Breast epithelium (tissue), 4 donors: Measurements from ENCODE around the gene EFNA5. TPM values are rescaled to one million over a fixed set of nuclear protein-coding genes. Genes with fewer than 3 reads are reported as not detected.

Experiments used
- DNase-seq, 2 donors: peaks; one replicate each; pipeline ENCODE4 v3.0.0-alpha.2; 2019; ENCODE audit warnings: low spot score in 2 of 2
- H3K27ac ChIP-seq, 2 donors: fragments of 200-600 bp; sonication (generic) in 1 of 2; one replicate each; pipeline ENCODE4 v1.5.1; 2016 to 2019; ENCODE audit warnings: mild to moderate bottlenecking in 1 of 2
- H3K27me3 ChIP-seq, 2 donors: fragments of 200-600 bp; sonication (generic) in 1 of 2; one replicate each; pipeline versions ENCODE4 v1.5.1 to v1.6.0; 2017 to 2019; ENCODE audit warnings: control low read depth in 1 of 2, mild to moderate bottlenecking in 1 of 2
- H3K36me3 ChIP-seq: fragments of 200-600 bp; one replicate; pipeline ENCODE4 v1.5.1; 2019
- H3K4me1 ChIP-seq, 2 donors: fragments of 200-600 bp; sonication (generic); one replicate each; pipeline ENCODE4 v1.5.1; 2016 to 2019; ENCODE audit warnings: control low read depth in 1 of 2
- H3K4me3 ChIP-seq, 3 donors: fragments of 200-600 bp; sonication (generic); 1 replicate in 2 of 3; 2 replicates in 1 of 3; pipeline ENCODE4 v1.5.1; 2016 to 2019; ENCODE audit warnings: mild to moderate bottlenecking in 3 of 3, moderate library complexity in 2 of 3
- H3K9me3 ChIP-seq, 2 donors: fragments of 200-600 bp; sonication (generic) in 1 of 2; one replicate each; pipeline ENCODE4 v1.5.1; 2016 to 2019; ENCODE audit warnings: control low read depth in 1 of 2
- CTCF ChIP-seq, 3 donors: fragments of 450-650 bp; IDR thresholded peaks; one replicate each; pipeline ENCODE4 v1.5.1; 2016 to 2017; ENCODE audit warnings: antibody characterized with exemption in 3 of 3, mild to moderate bottlenecking in 3 of 3, moderate library complexity in 3 of 3
- POLR2A ChIP-seq: fragments of 450-650 bp; IDR thresholded peaks from one replicate; pipeline ENCODE4 v1.6.1; 2016; ENCODE audit warnings: antibody characterized with exemption, mild to moderate bottlenecking, moderate library complexity
- POLR2AphosphoS5 ChIP-seq, 3 donors: sonication (generic); formaldehyde crosslinking; IDR thresholded peaks; one replicate each; pipeline ENCODE4 v1.6.1; 2017; ENCODE audit warnings: antibody characterized with exemption in 3 of 3
- intact Hi-C: fragments of 100-400 bp; cut with DNase I; formaldehyde crosslinking; loops from one replicate; pipeline ENCODE4 v1.15.1; 2023; ENCODE audit warnings: low total_unique reads
- total RNA-seq, 3 donors: library from RNA; depleted of rRNA; stranded (reverse); fragments of >200 nt; gene quantifications; one replicate each; pipeline ENCODE4 v1.1.0, GENCODE V29; 2016

Gene EFNA5
- total RNA-seq, 3 donors from 2014 or later: 12.1 to 34.2 (median 12.3) TPM

DNA sequence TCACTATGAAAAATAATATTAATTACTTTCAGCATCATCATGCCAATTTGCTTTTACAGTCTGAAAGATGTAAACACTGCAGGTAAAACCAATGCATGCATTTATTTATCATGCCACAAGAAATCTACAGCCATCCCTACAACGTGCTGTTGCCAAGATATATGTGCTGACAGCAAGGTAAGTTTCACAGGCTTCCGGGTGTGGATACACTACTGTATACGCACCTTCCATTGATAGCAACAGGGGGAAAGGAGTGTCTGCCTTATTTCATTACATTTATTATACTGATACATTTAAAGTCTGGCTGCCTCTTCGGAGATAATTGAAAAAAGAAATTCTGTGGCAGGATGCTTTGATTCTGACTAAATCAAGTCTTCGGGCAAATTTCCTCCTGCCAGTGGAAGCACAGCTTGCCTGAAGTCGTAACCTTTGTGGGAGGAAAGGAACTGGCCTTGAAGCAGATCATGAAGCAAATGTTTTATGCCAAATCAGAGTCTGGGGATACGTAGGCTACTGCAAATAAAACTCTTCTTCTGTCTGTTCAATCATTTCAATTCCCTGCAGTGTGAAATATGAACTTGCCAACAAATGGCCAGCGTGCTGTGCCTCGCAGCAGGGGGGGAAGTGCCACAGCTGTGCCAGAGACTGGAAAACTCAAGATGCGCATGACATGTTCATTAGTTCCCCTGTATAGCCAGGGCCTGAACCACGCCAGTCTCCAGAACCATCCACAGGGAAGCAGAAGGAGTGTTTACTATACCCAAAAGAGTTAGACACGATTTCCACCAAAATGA is 268.1 kb downstream of the EFNA5 start:
- H3K36me3 ChIP-seq: no peaks in the 10 kb centered on the region
- H3K4me3 ChIP-seq: peak overlapping the region in 1 of 3 donors; percentile 17
- intact Hi-C loops: no loop called here
- peak overlapping the region; percentile 76 to 82 for H3K27ac ChIP-seq
- H3K27me3 ChIP-seq: no peaks in the 10 kb centered on the region
- H3K4me1 ChIP-seq: no peaks in the 10 kb centered on the region
- no peaks in the 10 kb centered on the region for H3K9me3 ChIP-seq
- TF ChIP-seq POLR2AphosphoS5 (IDR thresholded peaks at IDR 0.05) (no peak), POLR2A (no peak)
- no peak for DNase-seq

DNA sequence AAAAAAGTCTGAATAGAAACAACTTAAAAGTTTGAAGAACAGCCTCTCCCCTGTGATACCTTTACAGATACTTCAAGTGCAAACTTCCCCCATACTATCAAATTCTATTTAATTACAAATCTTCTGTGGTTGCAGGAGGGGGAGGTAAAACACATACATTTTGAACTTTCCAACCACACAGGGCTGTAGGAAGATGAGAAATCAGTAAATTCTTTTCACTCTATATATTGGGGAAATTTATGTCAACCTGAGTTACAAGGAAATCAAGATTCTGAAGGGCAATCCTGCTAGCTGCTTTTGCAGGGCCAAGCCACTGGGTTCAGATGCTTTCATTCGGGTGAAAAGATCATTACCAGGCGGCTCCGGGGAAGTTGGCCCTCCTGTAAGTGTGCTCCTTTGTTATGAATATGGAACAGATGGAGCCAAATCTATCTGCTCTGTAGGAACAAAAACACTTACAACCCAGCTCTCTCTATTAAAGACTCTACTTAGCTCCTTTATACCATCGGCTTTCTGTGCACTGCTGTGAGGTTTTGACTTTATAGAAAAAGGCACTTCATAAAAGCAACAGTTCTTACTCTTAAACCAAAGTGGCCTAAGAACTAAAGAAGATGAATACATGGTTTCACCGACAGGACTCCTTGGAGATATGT is 269.1 kb downstream of the EFNA5 start:
- H3K4me1 ChIP-seq: no peaks in the 10 kb centered on the region
- no peaks in the 10 kb centered on the region for H3K36me3 ChIP-seq
- H3K9me3 ChIP-seq: no peaks in the 10 kb centered on the region
- H3K4me3 ChIP-seq: no peak overlapping the region
- peak overlapping the region in 1 of 2 donors; percentile 48 for H3K27ac ChIP-seq
- TF ChIP-seq POLR2AphosphoS5 (IDR thresholded peaks at IDR 0.05) (no peak), CTCF (IDR thresholded peaks at IDR 0.05) (no peak), POLR2A (no peak)
- intact Hi-C loops: no loop called here
- DNase-seq: no peak
- no peaks in the 10 kb centered on the region for H3K27me3 ChIP-seq

- DNase-seq: no peak
- TF ChIP-seq CTCF (IDR thresholded peaks at IDR 0.05): no peak
- no peak for TF ChIP-seq POLR2A
- no peak for TF ChIP-seq POLR2AphosphoS5 (IDR thresholded peaks at IDR 0.05)
- Histone ChIP-seq H3K4me1 (no peaks in the 10 kb centered on the region), H3K36me3 (no peaks in the 10 kb centered on the region), H3K9me3 (no peaks in the 10 kb centered on the region), H3K4me3 (no peak overlapping the region), H3K27ac (no peak overlapping the region), H3K27me3 (no peaks in the 10 kb centered on the region)
- intact Hi-C loops: no loop called here
Measured at GRCh38 chr5:107400328-107400727, 270.4 kb downstream of the EFNA5 start.

DNA sequence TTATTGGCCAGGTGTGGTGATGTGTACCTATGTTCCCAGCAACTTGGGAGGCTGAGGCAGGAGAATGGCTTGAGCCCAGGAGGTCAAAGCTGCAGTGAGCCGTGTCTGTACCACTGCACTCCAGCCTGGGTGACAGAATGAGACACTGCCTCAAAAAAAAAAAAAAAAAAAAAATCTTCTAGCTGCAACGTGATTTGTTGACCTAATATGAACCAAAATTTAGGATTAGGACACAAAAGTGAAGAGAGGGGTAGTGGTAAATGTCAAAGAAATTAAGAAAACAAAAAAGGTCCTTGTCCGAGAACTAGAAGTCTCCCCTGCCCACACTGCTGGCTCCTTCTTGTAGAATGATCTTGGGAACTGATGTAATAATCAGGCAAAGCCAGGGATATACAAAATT is 272.0 kb downstream of the EFNA5 start:
- no peak overlapping the region for H3K27ac ChIP-seq
- no peaks in the 10 kb centered on the region for H3K36me3 ChIP-seq
- no peak overlapping the region for H3K4me3 ChIP-seq
- no peak for TF ChIP-seq CTCF (IDR thresholded peaks at IDR 0.05)
- TF ChIP-seq POLR2A: no peak
- no peak for TF ChIP-seq POLR2AphosphoS5 (IDR thresholded peaks at IDR 0.05)
- intact Hi-C loops: no loop called here
- no peak for DNase-seq
- no peaks in the 10 kb centered on the region for H3K4me1 ChIP-seq
- no peaks in the 10 kb centered on the region for H3K9me3 ChIP-seq
- H3K27me3 ChIP-seq: no peaks in the 10 kb centered on the region

GRCh38 chr5:107396351-107396690 is 274.4 kb downstream of the EFNA5 start:
- intact Hi-C loops: no loop called here
- no peaks in the 10 kb centered on the region for H3K9me3 ChIP-seq
- H3K4me3 ChIP-seq: no peak overlapping the region
- no peak overlapping the region for H3K27ac ChIP-seq
- no peaks in the 10 kb centered on the region for H3K4me1 ChIP-seq
- H3K36me3 ChIP-seq: no peaks in the 10 kb centered on the region
- DNase-seq: no peak
- H3K27me3 ChIP-seq: no peaks in the 10 kb centered on the region
- TF ChIP-seq CTCF (IDR thresholded peaks at IDR 0.05) (no peak), POLR2A (no peak), POLR2AphosphoS5 (IDR thresholded peaks at IDR 0.05) (no peak)
